Keratinocyte (primary cell): ENCODE measurements around the gene ARID1B.

Experiments used
- CTCF ChIP-seq, 3 experiments: IDR thresholded peaks in 1 of 3; conservative IDR thresholded peaks in 1 of 3; optimal IDR thresholded peaks in 1 of 3; 2 replicates in 2 of 3; 3 replicates in 1 of 3; pipeline versions ENCODE3 to v1.5.1; 2011; ENCODE audit warnings: low read length in 3 of 3, mild to moderate bottlenecking in 3 of 3, moderate library complexity in 2 of 3, control low read depth in 1 of 3, inconsistent platforms in 1 of 3; ENCODE audit not compliant: insufficient read depth in 2 of 3; ENCODE audit errors: extremely low read depth in 1 of 3
- EZH2 ChIP-seq: IDR thresholded peaks from one replicate; pipeline ENCODE4 v1.6.1; 2012; ENCODE audit warnings: inconsistent platforms, mild to moderate bottlenecking, low read length, moderate library complexity

- TF ChIP-seq CTCF (optimal IDR thresholded peaks at IDR 0.05 in 1 of 3, IDR thresholded peaks at IDR 0.05 in 1 of 3, conservative IDR thresholded peaks at IDR 0.05 in 1 of 3; ENCODE audit: extremely low read depth in 1 of 3, insufficient read depth in 2 of 3, low read length in 3 of 3) = no peak
- no peak for TF ChIP-seq EZH2
These were observed 242.6 kb downstream of the ARID1B start for GRCh38 chr6:157019733-157020132.
